Activated gamma-delta T cell treated with anti-CD3 and anti-CD28 coated beads, Interleukin-2, amount 50 U/mL, for 16 hours (primary cell): ENCODE data around the gene ENTPD5.
"Not testable (repeated sequence)": the region's sequence is repeated elsewhere in the genome, so short reads cannot be mapped to it uniquely, and the experiment has no call there.

Experiments used
- DNase-seq: peaks from one replicate; pipeline ENCODE4 v3.0.0-alpha.2; 2020; ENCODE audit warnings: low read depth

Gene ENTPD5

GRCh38 chr14:73942180-73942579 is 76.9 kb downstream of the ENTPD5 start:
- no peak for DNase-seq

GRCh38 chr14:73937012-73937411 is 82.1 kb downstream of the ENTPD5 start:
- no peak for DNase-seq

DNA sequence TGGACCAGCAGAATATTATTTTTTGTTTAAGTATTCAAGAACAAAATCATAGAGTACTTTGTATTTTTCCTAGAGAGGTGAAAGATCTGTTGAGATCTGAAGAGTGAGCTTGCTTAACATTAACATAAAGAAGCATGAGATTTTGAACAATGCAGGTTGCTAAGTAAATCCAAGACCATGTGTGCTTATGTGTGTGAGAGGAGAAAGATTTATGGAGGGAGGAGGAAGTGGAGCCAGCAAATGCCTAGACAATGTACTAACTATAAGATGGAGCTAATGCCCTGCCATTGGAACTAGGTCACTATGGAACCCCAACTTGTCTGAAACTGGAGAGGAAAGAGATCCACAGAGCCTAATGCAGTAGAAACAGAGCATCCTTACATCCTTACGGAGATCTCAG is 82.5 kb downstream of the ENTPD5 start:
- no peak for DNase-seq

DNA sequence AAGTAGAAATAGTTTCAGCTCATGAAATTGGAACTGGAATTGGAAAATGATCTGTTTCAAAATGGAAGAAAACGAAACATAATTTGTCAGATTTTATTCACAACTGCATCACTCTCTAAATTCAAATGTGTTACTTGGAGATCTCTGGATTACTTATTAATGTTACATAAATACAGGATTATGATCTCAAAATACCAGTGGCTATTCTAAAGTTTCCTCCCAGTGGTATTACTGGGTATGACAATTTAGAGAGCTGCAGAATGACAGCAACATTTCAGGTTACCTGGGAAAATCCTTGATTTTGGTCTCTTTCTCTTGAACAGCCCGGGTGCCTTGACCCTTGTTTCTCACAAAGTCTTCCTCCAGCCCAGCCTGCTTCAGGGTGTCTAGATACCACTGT is 83.4 kb downstream of the ENTPD5 start:
- no peak for DNase-seq

- no peak for DNase-seq
Observed at GRCh38 chr14:73924337-73924736, 94.8 kb downstream of the ENTPD5 start.

DNA sequence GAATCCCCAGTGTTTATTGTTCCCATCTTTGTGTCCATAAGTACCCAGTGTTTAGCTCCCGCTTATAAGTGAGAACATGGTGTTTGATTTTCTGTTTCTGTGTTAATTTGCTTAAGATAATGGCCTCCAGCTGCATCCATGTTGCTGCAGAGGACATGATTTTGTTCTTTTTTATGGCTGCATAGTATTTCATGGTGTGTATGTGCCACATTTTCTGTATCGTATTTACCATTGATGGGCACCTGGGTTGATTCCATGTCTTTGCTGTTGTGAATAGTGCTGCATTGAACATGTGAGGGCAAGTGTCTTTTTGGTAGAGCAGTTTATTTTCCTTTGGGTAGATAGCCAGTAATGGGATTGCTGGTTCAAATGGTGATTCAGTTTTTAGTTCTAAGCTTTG is 99.6 kb downstream of the ENTPD5 start:
- not testable (repeated sequence) for DNase-seq

GRCh38 chr14:73916324-73916723 is 102.8 kb downstream of the ENTPD5 start:
- DNase-seq, result no peak

DNA sequence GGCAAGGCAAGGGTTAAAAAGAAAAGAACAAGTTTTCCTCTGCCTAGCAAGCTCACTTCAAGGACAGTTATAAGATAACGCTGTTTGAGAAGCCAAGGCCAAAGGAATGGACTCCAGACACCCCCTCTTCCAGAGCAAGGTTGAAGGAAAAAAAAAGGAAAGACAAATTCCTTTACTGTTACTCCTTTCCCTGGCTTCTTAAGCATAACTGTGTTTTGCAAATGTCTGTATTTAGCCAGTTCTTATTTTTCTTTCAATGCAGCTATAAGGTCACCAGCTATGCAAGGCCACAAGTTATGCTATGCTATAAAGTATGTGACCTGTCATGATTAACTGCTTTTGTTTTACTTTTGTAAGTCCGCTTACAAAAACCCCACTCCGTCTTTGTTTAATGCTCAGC is 105.8 kb downstream of the ENTPD5 start:
- no peak for DNase-seq

DNA sequence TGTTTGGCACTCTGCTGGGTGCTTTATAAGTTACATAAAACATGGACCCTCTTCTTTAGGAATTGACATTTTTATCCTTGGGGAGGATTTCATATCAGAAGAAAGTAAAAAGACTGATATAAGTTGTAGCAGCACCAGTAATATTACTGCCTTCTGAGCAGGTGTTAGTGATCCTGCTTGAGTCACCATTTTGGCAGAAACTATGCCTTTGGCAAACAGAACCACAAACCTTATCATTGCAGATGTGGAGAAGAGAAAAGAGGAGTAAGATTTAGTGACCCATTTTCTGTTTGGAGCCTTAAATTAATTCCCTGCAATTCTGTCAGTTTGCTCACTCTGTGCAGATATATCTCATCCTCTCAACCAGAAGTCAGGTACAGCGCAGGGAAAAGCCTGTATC is 109.4 kb downstream of the ENTPD5 start:
- DNase-seq, result no peak
